ENCODE measurements around the gene TSPAN5.

TSPAN5 gene

DNA sequence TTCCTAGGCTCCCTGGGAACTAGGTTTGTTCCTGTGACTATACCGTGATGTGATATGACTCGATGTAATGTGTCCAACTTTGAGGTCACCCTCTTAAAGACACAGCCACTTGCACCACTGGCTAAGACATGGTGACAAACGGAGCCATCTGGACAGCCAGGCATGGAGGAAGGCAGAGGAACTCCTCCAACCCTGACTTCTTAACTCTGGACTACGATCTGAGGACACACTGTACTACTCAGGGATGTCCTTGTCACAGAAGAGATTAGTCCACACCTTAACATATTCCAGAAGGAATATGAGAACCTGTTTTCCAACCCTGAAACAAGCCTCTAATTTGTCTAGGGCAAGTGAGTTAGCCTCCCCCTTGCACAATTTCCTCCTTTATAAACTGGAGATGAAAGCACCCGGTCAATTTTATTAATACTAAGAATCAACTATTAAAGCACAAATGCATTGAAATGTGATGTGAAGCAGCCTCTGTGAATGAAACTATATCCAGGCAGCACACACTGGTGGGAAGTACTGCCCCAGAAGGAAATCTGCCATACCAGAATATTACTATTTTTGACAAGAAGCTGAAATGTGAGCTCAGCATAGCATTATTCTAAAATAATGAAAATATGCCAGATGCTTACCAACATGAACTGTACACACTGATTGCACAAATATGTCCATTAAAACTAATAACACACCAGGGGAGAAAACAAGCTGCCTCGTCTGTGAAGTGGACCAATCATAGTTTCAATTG lies 47.3 kb downstream of the TSPAN5 start:
- H3K4me3 ChIP-seq (ENCODE audit: low read depth, low read length), result no peak overlapping the region
- TF ChIP-seq, protein P1, sequence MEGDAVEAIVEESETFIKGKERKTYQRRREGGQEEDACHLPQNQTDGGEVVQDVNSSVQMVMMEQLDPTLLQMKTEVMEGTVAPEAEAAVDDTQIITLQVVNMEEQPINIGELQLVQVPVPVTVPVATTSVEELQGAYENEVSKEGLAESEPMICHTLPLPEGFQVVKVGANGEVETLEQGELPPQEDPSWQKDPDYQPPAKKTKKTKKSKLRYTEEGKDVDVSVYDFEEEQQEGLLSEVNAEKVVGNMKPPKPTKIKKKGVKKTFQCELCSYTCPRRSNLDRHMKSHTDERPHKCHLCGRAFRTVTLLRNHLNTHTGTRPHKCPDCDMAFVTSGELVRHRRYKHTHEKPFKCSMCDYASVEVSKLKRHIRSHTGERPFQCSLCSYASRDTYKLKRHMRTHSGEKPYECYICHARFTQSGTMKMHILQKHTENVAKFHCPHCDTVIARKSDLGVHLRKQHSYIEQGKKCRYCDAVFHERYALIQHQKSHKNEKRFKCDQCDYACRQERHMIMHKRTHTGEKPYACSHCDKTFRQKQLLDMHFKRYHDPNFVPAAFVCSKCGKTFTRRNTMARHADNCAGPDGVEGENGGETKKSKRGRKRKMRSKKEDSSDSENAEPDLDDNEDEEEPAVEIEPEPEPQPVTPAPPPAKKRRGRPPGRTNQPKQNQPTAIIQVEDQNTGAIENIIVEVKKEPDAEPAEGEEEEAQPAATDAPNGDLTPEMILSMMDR (IDR thresholded peaks at IDR 0.05; ENCODE audit: insufficient read depth, low read depth, low read length, missing control alignments), result no peak
- no peak for DNase-seq (ENCODE audit: low read depth)

DNA sequence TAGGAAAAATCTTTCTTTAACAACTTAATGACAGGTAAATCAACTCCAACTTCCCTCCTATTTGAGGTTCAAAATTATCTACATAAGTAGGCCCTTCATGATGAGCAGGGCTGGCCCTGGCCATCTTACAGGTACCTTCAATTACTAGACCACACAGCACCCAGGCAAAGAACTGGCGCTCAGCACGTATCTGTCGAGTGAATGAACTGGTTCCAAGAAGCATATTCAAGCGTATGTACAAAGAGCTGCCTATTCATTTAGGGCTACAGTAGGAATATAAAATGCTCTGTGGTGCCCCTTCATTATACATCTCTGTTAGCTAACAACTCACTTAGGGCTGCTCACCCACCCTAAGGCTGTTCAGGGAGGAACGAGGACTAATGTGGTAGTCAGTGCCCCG lies 48.0 kb downstream of the TSPAN5 start:
- DNase-seq (ENCODE audit: low read depth), result no peak
- H3K4me3 ChIP-seq (ENCODE audit: low read depth, low read length), result no peak overlapping the region
- TF ChIP-seq, protein P1 (IDR thresholded peaks at IDR 0.05; ENCODE audit: insufficient read depth, low read depth, low read length, missing control alignments), result no peak

DNA sequence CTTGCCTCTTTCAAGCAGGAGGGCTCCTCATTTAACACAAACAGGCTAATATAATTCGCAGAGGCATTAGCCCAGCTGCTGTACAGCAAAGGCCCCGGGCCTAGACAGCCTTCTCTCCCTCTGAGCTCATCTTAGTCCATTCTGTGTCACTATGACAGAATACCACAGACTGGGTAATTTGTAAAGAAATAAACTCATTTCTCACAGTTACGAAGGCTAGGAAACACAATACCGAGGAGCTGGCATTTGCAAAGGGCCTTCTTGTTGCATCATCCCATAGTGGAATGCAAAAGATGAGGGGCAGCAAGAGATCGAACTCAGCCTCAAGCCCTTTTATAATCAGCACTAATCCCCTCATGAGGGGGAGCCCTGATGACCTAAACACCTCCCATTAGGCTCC lies 48.5 kb downstream of the TSPAN5 start:
- H3K4me3 ChIP-seq (ENCODE audit: low read depth, low read length), result no peak overlapping the region
- TF ChIP-seq, protein P1 (IDR thresholded peaks at IDR 0.05; ENCODE audit: insufficient read depth, low read depth, low read length, missing control alignments), result no peak
- DNase-seq (ENCODE audit: low read depth), result no peak

- no peak overlapping the region for H3K4me3 ChIP-seq (ENCODE audit: low read depth, low read length)
- DNase-seq (ENCODE audit: low read depth), result no peak
- TF ChIP-seq, protein P1 (IDR thresholded peaks at IDR 0.05; ENCODE audit: insufficient read depth, low read depth, low read length, missing control alignments), result no peak
Observed at GRCh38 chr4:98608356-98608755, 50.1 kb downstream of the TSPAN5 start.

DNA sequence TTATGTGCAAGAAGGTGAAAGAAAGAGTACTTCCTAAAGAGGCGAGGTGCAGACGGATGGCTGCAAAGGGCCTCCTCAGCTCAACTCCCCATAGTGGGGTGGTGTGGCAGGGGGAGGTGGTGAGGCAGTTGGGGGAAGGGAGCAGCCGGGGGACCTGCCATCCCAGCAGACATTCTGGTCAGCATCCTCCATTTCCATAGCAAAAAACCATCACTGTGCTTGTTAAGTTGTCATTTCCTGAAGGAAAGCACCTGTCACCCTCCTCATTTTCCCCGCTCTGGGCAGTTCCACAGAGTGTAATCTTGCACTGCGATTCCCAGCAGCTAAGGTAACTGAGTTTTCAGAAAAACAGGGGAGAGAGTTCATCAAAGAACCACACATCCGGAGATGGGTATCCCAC lies 51.5 kb downstream of the TSPAN5 start:
- H3K4me3 ChIP-seq (ENCODE audit: low read depth, low read length), result no peak overlapping the region
- TF ChIP-seq, protein P1 (IDR thresholded peaks at IDR 0.05; ENCODE audit: insufficient read depth, low read depth, low read length, missing control alignments), result no peak
- DNase-seq (ENCODE audit: low read depth), result no peak

DNA sequence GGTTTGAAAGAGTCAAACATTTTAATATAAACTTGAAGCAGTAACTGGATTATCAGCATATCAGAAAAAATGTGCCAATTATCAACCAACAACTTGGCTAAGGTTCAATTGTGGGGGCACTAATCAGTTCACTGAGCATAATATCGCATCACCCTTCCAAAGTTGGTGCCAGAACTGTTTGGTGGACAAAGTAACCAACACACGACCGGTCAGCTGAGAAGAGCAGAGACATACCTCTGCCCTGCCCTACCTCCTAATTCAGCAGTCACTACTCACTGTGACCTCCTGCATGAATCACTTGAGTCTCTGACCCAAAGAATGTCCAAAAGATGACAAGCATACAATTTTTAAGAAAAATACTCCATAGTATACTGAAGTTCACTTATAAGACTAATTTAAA lies 53.2 kb downstream of the TSPAN5 start:
- TF ChIP-seq, protein P1 (IDR thresholded peaks at IDR 0.05; ENCODE audit: insufficient read depth, low read depth, low read length, missing control alignments), result no peak
- no peak overlapping the region for H3K4me3 ChIP-seq (ENCODE audit: low read depth, low read length)
- no peak for DNase-seq (ENCODE audit: low read depth)

DNA sequence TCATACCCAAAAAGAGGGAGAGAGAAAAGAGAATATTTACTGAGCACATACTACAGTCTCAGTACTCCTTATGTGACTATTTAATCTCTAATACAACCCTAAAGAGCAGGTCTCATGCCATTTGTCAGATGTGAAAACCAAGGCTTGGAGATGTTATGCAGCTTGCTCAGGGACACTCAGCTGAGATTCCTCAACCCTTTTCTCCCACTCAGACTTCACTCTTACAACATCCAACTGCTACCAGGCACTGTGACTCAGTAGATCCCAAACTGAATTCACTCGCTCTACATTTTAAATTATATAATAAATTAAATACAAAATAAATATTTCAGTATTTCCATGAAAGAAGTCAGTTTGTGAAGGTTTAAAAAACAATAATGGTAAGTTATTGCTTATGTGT lies 53.7 kb downstream of the TSPAN5 start:
- DNase-seq (ENCODE audit: low read depth), result no peak
- TF ChIP-seq, protein P1 (IDR thresholded peaks at IDR 0.05; ENCODE audit: insufficient read depth, low read depth, low read length, missing control alignments), result no peak
- H3K4me3 ChIP-seq (ENCODE audit: low read depth, low read length), result no peak overlapping the region

Data from GM12865 (cell line).